Glutamatergic neuron (in vitro differentiated cells): ENCODE measurements around the gene RFX1. TPM values are rescaled to one million over a fixed set of nuclear protein-coding genes. Genes with fewer than 3 reads are reported as not detected.

ENCODE experiments used
- DNase-seq: peaks from one replicate; pipeline ENCODE4 v3.0.0; 2022
- H3K27ac Mint-ChIP-seq: one replicate; pipeline ENCODE4 v1.8.0; 2020; ENCODE audit warnings: mild to moderate bottlenecking, mixed read lengths, inconsistent platforms; ENCODE audit not compliant: unreplicated experiment
- H3K27me3 Mint-ChIP-seq: one replicate; pipeline ENCODE4 v1.8.0; 2020; ENCODE audit warnings: mild to moderate bottlenecking, moderate library complexity, mixed read lengths, inconsistent platforms; ENCODE audit not compliant: unreplicated experiment
- H3K36me3 Mint-ChIP-seq: one replicate; pipeline ENCODE4 v1.8.0; 2020; ENCODE audit warnings: mild to moderate bottlenecking, mixed read lengths, inconsistent platforms; ENCODE audit not compliant: unreplicated experiment
- H3K4me1 Mint-ChIP-seq: one replicate; pipeline ENCODE4 v1.8.0; 2020; ENCODE audit warnings: mild to moderate bottlenecking, low read depth, mixed read lengths, inconsistent platforms; ENCODE audit not compliant: unreplicated experiment
- H3K4me3 Mint-ChIP-seq: one replicate; pipeline ENCODE4 v1.8.0; 2020; ENCODE audit warnings: mild to moderate bottlenecking, mixed read lengths, inconsistent platforms; ENCODE audit not compliant: unreplicated experiment
- H3K9me3 Mint-ChIP-seq: one replicate; pipeline ENCODE4 v1.8.0; 2020; ENCODE audit warnings: mild to moderate bottlenecking, moderate library complexity, mixed read lengths, inconsistent platforms; ENCODE audit not compliant: unreplicated experiment
- total RNA-seq: library from RNA; stranded (reverse); fragmentation: NEBNext Ultra II Directional; extraction: Animal tissue kit (Norgen Biotek cat#: 25700); gene quantifications from one replicate; pipeline ENCODE4 v1.2.1, GENCODE V29; 2021; ENCODE audit not compliant: unreplicated experiment
- TF ChIP-seq, protein P1 (sequence below): fragments of 200-600 bp; sonication (generic); IDR thresholded peaks from one replicate; pipeline ENCODE4 v1.5.0; 2021; ENCODE audit not compliant: partially characterized antibody, unreplicated experiment

Gene RFX1
- total RNA-seq, 1 donor from 2014 or later: 9.4 TPM

DNA sequence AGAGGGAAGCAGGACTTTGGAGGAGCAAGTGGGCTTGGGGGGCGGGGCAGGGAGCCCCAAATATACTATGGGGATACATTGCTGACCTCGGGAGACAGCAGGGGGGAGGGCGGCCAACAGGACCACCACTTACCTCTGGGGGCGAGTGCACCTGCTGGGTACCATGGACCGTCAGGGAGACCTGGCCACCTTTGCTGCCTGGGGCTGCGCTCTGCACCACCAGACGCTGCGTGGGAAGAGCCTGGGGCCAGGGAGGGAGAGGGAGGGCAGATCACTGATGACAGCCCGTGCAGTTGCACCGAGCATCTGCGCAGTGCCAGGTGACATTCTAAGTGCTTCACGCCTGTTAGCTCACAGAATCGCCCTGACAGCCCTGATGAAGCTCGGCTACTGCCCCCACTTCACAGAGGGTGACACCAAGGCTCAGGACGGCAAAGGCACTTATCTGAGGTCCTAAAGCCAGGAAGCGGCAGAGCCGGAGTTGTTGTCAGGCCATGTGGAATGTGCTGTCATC, 24.1 kb downstream of the RFX1 start:
- peaks cover 8% of the 10 kb centered on the region for H3K4me1 Mint-ChIP-seq
- H3K27me3 Mint-ChIP-seq: peaks cover 2% of the 10 kb centered on the region
- DNase-seq: no peak
- H3K27ac Mint-ChIP-seq: no peak overlapping the region
- no peaks in the 10 kb centered on the region for H3K36me3 Mint-ChIP-seq
- no peak overlapping the region for H3K4me3 Mint-ChIP-seq
- no peaks in the 10 kb centered on the region for H3K9me3 Mint-ChIP-seq
- TF ChIP-seq, protein P1, sequence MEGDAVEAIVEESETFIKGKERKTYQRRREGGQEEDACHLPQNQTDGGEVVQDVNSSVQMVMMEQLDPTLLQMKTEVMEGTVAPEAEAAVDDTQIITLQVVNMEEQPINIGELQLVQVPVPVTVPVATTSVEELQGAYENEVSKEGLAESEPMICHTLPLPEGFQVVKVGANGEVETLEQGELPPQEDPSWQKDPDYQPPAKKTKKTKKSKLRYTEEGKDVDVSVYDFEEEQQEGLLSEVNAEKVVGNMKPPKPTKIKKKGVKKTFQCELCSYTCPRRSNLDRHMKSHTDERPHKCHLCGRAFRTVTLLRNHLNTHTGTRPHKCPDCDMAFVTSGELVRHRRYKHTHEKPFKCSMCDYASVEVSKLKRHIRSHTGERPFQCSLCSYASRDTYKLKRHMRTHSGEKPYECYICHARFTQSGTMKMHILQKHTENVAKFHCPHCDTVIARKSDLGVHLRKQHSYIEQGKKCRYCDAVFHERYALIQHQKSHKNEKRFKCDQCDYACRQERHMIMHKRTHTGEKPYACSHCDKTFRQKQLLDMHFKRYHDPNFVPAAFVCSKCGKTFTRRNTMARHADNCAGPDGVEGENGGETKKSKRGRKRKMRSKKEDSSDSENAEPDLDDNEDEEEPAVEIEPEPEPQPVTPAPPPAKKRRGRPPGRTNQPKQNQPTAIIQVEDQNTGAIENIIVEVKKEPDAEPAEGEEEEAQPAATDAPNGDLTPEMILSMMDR: no peak

DNA sequence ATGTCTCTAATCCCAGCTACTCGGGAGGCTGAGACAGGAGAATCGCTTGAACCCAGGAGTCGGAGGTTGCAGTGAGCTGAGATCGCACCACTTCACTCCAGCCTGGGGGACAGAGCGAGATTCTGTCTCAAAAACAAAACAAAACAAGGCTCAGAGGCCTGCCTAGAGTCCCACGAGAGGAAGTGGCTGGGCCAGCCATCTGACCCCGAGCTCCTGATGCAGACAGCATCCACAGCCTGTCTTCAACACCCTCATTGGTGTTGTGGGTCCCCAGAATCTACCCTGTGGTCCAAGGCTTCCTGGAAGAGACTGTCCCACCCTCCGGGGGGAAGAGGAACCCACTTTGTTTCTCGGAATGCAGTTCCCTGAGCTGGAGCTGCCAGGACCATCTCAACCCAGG, 24.7 kb downstream of the RFX1 start:
- Mint-ChIP-seq H3K4me1 (peaks cover 8% of the 10 kb centered on the region), H3K36me3 (no peaks in the 10 kb centered on the region), H3K27me3 (peaks cover 2% of the 10 kb centered on the region), H3K9me3 (no peaks in the 10 kb centered on the region), H3K27ac (no peak overlapping the region), H3K4me3 (no peak overlapping the region)
- DNase-seq: no peak
- TF ChIP-seq, protein P1: no peak

DNA sequence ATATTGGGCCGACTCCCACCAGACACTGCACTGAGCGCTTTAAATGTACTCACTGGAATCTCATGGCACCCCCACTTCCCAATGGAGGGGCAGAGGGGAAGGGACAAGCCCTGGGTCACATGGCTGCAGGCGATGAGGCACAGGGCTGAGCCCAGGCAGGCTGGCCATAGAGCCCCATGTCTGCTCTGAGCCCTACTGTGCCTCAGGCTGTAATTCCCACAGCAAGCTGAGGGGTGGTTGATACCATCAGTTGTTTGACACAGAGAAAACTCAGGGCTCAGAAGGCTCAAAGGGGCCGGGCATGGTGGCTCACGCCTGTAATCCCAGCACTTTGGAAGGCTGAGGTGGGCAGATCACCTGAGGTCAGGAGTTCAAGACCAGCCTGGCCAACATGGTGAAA, 25.1 kb downstream of the RFX1 start:
- Mint-ChIP-seq H3K36me3 (no peaks in the 10 kb centered on the region), H3K27ac (no peak overlapping the region), H3K4me3 (no peak overlapping the region), H3K9me3 (no peaks in the 10 kb centered on the region), H3K27me3 (peaks cover 2% of the 10 kb centered on the region), H3K4me1 (peaks cover 8% of the 10 kb centered on the region)
- no peak for DNase-seq
- TF ChIP-seq, protein P1: no peak

DNA sequence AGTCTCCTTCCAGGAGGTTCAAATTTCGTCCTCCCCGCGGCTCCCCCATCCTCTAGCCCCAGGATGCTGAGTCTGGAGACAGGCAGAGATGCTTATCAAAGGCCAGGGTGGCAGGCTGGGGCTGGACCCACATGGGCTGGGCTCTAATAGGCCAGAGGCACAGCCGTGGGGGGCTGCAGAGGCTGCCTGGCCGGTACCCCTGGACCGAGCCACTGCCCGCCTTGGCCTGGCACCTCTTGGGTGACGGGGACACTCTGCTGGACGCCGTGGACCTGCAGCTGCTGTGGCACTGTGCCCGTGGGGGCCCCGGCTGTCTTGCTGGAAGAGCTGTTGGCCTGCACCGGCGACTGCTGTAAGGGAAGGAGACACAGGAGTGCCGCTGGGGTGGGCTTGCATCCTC, 25.8 kb downstream of the RFX1 start:
- DNase-seq: no peak
- TF ChIP-seq, protein P1: no peak
- H3K27me3 Mint-ChIP-seq: peaks cover 2% of the 10 kb centered on the region
- H3K36me3 Mint-ChIP-seq: no peaks in the 10 kb centered on the region
- no peak overlapping the region for H3K27ac Mint-ChIP-seq
- H3K4me3 Mint-ChIP-seq: no peak overlapping the region
- H3K4me1 Mint-ChIP-seq: peaks cover 5% of the 10 kb centered on the region
- no peaks in the 10 kb centered on the region for H3K9me3 Mint-ChIP-seq

DNA sequence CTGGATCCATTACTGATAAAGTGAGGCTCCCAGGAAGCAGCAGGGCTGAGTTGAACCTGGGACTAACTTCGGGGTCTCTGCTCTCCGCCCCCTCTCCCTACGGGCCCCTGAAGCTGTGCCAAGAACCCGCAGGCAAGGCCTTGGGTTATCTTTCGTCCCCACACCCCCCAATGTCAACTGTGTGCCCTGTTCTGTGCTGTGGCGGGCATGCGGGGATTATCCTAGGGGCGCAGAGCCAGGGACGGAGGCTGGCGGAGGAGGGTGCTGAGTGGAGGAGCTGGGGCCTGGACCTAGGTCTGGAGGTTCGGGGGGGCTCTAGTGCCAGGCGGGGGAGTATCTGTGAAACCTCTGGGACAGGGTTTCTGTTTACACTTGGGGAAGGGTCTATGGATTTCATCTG, 26.4 kb downstream of the RFX1 start:
- no peaks in the 10 kb centered on the region for H3K36me3 Mint-ChIP-seq
- TF ChIP-seq, protein P1: no peak
- H3K4me3 Mint-ChIP-seq: no peak overlapping the region
- peaks cover 2% of the 10 kb centered on the region for H3K27me3 Mint-ChIP-seq
- peaks cover 4% of the 10 kb centered on the region for H3K4me1 Mint-ChIP-seq
- H3K27ac Mint-ChIP-seq: no peak overlapping the region
- H3K9me3 Mint-ChIP-seq: no peaks in the 10 kb centered on the region
- no peak for DNase-seq
